OCI-LY7 (cell line): ENCODE measurements around the gene HACD2.

Source experiments
- EZH2phosphoT487 ChIP-seq: fragments of 200-600 bp; sonication (generic); IDR thresholded peaks from 2 replicates; pipeline ENCODE4 v1.6.1; 2018; ENCODE audit warnings: low read depth, borderline replicate concordance, mild to moderate bottlenecking, mixed run types, antibody characterized with exemption, low read length, moderate library complexity, mixed read lengths
- TF ChIP-seq, protein P1 (sequence below): fragments of 200-600 bp; sonication (generic); conservative IDR thresholded peaks from 2 replicates; pipeline ENCODE4 v1.5.1; 2014; ENCODE audit warnings: mild to moderate bottlenecking, antibody characterized with exemption, low read length, moderate library complexity, mixed read lengths

GRCh38 chr3:123618768-123619484 lies 34.1 kb upstream of the HACD2 start:
- TF ChIP-seq, protein P1, sequence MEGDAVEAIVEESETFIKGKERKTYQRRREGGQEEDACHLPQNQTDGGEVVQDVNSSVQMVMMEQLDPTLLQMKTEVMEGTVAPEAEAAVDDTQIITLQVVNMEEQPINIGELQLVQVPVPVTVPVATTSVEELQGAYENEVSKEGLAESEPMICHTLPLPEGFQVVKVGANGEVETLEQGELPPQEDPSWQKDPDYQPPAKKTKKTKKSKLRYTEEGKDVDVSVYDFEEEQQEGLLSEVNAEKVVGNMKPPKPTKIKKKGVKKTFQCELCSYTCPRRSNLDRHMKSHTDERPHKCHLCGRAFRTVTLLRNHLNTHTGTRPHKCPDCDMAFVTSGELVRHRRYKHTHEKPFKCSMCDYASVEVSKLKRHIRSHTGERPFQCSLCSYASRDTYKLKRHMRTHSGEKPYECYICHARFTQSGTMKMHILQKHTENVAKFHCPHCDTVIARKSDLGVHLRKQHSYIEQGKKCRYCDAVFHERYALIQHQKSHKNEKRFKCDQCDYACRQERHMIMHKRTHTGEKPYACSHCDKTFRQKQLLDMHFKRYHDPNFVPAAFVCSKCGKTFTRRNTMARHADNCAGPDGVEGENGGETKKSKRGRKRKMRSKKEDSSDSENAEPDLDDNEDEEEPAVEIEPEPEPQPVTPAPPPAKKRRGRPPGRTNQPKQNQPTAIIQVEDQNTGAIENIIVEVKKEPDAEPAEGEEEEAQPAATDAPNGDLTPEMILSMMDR = no peak
- no peak for TF ChIP-seq EZH2phosphoT487
